Measurements from ENCODE around the gene CTBP1.
A peak's percentile ranks its signal among the peaks of the same experiment; 100 is the strongest.
"Not testable (repeated sequence)": the region's sequence is repeated elsewhere in the genome, so short reads cannot be mapped to it uniquely, and the experiment has no call there.

CTBP1 gene

DNA sequence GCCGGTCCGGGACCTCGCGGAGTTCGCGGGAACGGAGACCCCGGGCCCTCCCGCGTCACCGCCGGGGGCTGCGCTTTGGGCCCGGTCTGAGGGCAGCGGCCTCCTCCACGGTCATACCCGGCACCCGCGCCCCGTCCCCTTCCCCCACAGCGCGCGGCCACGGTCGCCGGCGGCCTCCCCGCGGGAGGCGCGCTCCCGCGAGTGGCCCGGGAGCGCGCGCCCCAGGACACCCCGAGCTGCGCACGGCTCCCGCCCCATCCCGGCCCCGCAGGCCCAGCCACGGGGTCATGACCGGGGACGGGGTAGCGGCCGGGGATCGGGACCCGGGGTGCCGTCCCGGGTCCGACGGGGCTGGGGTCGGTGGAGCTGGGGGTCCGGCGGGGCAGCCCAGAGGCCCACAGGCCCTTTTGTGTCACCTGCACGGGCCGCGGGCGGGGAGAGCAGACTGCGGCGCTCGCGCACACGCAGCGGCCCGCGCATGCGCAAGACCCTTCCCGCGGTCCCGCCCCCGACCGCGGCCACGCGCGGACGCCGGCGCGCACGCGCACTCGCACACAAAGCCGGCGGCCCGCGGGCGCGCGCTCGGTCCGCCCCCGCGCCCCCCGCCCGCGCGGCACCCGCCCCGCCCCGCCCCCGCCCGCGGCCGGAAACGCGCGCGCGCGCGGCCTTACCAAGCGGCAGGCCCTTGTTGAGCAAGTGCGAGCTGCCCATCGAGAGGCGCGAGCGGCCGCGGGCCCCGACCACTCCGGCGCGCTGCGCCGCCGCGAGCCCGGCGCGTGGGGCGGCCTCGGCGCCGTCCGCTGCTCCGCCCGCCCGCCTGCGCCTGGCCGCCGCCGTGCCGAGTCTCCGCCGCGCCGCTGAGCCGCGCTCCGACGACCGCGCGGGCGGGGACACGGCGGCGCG, at the start of gene CTBP1:
Gene CTBP1 (minus strand): TSS at position 886 of the 903 bp plus-strand sequence. CDS start 7,799 bp downstream, outside the sequence.
- peak; percentile 66 to 82 for DNase-seq

- no peak for DNase-seq
Observed at GRCh38 chr4:1298461-1298860, 49.5 kb upstream of the CTBP1 start.

DNA sequence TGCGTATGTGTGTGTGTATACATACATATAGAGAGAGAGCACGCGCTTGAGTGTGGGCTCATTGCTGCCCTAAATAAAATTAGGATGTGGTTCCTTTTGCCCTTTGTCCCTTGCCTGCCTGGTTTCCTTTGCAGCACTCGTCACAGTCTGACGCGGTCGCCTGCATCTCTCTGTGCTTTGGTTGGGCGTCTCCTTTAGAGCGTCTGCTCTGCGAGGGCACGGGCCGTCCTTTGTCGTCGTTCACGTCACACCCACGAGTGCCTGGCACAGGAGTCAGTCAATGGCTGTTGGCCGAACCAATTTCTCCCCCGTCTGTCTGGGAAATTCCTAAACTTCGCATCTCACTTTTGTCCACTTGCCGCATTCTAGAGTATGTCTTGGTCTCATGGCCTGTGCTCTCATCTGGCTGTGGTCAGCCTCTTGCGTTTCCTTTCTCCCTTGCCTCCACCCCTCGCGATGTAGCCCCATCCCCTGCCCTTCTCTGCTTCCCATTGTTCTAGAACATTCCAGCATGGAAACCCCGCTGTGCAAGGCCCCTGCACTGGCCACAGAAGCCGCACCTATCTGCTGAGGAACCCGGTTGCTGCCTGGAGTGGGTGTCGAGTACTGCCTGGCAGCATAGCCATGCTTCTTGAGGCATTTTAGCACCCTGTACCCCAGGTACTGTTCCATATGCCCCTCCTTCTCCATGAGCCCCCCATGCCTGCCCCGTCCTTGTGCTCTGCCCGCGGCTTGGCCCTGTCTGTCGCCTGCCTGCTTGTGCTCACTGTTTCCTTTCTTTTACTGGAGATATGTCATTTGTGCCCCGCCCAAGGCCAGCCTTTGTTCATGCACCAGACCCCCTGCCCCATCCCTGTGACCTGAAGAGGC, 48.8 kb upstream of the CTBP1 start:
- no peak for DNase-seq

- DNase-seq, result no peak
Observed at GRCh38 chr4:1297023-1297395, 48.1 kb upstream of the CTBP1 start.

- DNase-seq, result no peak
Observed at GRCh38 chr4:1296324-1297022, 47.5 kb upstream of the CTBP1 start.

DNA sequence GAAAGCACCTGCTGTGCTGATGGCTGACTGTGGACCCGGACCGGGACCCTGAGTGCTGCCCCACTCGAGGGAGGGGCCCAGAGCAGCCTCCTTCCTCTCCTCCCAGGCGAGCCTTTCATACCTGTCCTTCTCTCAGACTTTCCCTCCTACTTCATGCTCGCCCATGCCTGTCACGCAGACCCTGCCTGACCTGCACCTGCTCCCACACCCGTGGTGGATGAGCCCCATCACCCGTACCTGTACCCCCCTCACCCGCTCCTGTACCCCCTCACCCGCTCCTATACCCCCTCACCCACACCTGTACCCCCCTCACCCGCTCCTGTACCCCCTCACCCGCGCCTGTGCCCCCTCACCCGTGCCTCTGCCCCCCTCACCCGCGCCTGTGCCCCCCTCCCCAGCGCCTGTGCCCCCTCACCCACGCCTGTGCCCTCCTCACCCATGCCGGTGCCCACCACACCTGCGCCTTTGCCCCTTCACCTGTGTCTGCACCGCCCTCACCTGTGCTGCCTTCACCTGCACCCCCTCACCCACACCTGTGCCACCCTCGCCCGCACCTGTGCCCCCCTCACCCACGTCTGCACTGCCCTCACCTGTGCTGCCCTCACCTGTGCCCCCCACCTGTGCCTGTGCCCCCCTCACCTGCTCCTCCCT, 46.6 kb upstream of the CTBP1 start:
- DNase-seq, result no peak

DNA sequence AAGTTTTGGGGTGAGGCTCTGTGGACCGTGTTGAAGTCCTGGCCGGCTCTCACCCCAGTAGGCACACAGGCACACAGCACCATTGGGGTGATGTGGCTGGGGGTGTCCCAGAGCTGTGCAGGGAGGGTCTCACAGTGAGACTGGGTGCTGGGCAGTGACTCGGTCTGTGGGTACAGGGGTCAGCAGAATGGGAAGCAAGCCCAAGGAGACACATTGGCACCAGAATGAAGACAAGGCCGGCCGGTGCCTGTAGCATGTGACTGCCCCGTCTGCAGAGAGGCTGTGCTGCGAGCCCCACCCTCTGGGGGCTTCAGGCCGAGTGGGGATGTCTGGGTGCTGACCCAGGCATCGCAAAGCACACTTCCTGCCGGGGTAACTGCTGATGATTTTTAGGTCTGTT, 46.0 kb upstream of the CTBP1 start:
- DNase-seq, result no peak

- no peak for DNase-seq
Observed at GRCh38 chr4:1294424-1294823, 45.5 kb upstream of the CTBP1 start.

GRCh38 chr4:1293991-1294390, 45.1 kb upstream of the CTBP1 start:
- no peak for DNase-seq

DNA sequence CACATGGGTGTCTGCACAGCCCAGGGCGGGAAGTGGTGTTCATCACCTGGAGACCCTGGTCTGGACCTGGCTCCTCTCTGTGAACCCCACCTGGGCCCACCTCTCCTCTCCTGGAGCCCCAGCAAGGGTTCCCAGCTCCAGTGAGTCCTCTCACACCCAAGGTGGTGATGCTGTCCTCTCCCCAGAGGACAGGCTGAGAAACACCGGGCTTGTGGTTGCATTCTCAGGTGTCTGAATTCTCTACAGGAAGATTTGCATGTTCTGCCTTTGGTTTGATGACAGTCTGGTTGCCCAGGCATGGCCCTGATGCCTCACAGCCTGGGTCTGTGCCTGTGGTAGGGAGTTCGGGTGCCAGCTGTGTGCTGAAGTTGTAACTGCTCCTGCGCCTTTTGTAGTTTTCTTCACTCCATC, 44.6 kb upstream of the CTBP1 start:
- no peak for DNase-seq

DNA sequence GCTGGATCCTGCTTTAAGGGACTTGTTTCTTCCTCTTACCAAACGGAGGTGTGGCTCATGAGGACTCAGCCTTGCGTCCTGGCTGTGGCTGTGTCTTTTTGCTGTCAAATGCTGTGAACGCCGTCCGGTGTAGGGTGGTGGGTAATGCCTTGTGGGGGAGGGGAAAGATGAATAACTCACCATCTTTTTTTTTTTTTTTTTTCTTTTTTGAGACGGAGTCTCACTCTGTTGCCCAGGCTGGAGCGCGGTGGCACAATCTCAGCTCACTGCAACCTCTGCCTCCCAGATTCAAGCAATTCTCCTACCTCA, 43.7 kb upstream of the CTBP1 start:
- not testable (repeated sequence) for DNase-seq

GRCh38 chr4:1291996-1292702, 43.2 kb upstream of the CTBP1 start:
- DNase-seq, result no peak

- no peak for DNase-seq
Observed at GRCh38 chr4:1291091-1291490, 42.2 kb upstream of the CTBP1 start.

DNA sequence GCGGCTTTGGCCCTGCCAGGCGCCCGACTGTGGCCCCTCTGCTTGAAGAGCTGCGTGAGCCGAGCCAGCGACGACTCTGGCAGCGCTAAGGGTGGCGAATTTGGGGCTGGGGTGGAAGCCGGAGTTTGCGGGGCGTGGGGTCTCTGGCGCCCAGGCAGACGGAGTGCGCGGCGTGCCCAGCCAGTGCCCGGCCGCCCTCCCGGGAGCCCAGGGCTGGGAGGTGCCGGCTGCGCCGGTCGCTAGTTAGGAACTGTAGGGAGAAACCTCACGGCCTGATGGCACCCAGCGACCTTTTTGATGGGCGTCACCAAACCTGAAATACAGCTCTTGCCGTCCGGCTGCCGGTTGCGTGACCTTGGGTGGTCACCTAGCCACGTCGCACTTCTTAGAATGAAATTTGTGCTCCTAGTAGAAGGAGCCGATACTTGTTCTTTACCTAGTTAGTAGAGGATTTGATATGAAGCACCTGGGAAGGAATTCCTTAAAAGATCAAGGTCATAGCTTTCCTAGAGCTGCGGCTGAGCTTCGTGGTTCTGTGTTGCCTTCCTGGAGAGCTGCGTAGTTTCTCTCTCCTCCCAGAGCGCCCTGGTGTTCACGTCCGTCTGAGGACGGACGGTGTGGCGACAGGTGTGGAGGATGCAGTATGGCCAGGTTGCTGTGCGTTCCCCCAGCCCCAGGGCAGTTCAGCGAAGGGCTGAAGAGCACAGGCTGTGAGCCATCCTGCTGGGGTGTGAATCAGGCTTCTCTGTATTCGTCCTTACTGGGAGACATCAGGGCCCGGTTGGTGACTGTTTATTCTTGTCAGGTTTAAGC, 41.4 kb upstream of the CTBP1 start:
- no peak for DNase-seq

GRCh38 chr4:1289207-1290164, 40.6 kb upstream of the CTBP1 start, which contains the start of gene MAEA:
TSS of gene MAEA (plus strand) at chr4:1289891. CDS start at chr4:1289914, 23 bp downstream.
- DNase-seq, result peak; percentile 93 to 97

DNA sequence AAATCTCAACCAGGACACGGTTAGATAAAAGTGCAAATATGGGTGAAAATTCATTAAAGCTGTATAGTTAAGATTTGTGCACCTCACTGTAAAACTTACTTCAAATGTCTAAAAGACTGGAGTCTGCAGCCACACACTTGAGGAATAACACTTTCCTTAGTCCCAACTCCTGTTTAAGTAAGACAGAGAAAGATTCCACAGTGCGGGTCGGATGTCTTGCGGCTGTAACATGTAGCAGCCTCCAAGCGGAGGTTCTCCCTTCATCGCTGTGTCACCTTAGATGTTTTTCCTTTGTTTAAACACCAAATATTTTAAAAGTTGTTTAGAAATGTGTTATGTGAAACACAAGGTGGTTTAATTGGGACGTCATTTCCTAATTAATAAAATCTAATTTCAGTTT, 39.9 kb upstream of the CTBP1 start:
- no peak for DNase-seq

DNA sequence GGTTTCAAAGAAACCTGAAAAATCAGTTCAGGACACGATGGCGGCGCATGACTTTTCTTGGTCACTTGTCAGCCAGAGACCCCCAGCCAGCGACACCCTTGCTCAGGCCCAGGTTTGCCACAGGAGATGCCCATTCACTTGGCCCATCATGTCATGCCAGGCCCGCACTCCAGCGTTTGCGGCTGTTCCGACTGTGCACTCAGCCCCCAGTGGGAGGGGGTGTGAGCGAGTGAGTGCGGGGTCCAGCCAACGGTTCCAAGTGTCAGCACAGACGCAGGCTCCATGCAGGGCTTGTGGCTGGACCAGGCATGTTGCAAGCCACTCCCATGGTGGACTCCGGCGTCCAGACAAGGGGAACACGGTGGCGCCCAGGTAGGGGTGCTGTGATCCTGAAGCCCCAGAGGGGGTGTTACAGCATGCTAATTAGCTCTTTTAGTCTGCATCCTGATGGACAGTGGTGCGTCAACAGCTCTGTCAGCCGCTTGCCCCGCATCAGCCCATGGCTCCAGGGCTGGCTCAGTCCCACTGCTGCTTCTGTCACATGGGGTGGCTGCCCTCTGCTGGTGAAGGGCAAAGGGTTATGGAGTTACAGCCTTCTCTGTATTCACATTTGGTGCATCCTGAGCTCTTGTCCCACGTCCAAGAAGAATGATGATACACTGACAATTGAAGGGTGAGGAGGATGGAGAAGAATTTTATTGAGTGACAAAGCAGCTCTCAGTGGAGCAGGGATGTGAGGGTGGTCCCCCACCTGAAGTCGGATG, 37.0 kb upstream of the CTBP1 start:
- DNase-seq, result no peak

GRCh38 chr4:1285151-1285789, 36.3 kb upstream of the CTBP1 start:
- no peak for DNase-seq

GRCh38 chr4:1283711-1284110, 34.8 kb upstream of the CTBP1 start:
- no peak for DNase-seq

Measured in NCI-H1930 (cell line).